Ramos (cell line): ENCODE measurements around the gene EPAS1.

Experiments
- in situ Hi-C: fragments of 300-500 bp; cut with MboI; formaldehyde crosslinking; loops from one replicate; pipeline ENCODE4 v1.14.3; 2022; ENCODE audit warnings: low sequenced_read_pairs; ENCODE audit not compliant: unreplicated experiment

EPAS1 gene

DNA sequence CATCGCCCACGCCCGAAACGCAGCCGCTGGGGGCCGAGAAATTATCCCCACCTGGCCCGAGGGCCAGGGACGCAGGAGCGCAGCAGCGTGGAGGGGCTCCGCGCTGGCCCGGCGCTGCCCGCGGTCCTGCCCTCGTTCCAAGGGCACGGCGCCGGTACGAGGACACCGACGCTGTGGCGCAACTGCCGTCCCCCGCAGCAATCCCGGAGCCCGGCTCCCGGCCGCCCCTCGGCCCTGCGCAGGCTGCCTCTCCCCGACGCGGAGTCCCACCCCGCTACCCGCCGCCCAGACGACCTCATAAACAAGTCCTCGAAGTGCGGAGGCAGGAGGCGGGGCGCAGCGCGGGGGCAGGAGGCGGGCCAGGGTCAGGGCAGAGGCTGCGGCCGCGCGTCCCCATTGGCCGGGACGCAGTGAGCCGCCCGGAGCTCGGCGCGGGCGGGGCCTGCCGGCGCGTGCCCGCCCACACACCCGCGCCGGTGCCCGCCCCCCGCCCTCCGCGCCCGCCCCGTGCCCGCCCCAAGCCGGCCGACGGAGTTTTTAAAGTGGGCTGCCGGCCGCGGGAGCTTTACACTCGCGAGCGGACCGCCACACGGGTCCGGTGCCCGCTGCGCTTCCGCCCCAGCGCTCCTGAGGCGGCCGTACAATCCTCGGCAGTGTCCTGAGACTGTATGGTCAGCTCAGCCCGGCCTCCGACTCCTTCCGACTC is at the start of gene EPAS1:
TSS of gene EPAS1 (plus strand) at position 568 of the 706 bp plus-strand sequence. CDS start 505 bp downstream, outside the sequence.
- in situ Hi-C loops = no loop called here

DNA sequence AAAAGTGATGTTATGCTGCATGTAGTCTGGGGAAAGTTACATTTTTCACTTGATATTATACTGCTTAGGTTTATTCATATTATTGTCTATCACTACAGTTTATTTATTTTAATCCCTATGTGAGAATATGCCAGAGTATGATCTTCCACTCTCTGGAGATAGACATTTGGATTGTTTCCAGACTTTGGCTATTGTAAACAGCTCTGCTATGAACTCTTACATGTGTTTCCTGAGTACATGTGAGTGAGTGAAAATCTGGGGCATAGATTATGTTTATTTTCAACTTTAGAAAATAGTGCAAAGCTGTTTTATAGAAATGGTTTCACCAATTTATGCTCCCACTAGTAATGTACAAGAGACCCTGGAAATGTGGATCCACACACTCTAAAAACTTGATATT is 49.0 kb upstream of the EPAS1 start:
- in situ Hi-C loops = no loop called here

DNA sequence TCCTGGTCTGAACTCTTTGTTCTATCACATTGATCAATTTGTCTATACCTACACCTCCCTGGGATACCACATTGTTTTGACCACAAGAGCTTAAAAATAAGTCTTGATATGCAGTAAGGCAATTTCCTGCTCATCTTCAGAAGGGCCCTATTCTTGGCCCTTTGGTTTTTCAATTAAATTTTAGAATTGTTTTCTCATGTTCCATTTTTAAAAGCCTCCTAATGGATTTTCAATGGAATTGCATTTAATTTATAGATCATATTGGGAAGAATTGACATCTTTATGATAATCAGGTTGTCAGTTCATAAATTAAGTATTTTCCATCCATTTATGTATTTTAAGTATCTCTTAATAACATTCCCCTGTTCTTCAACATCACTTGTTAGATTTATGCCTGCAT is 47.6 kb upstream of the EPAS1 start:
- in situ Hi-C loops = no loop called here

DNA sequence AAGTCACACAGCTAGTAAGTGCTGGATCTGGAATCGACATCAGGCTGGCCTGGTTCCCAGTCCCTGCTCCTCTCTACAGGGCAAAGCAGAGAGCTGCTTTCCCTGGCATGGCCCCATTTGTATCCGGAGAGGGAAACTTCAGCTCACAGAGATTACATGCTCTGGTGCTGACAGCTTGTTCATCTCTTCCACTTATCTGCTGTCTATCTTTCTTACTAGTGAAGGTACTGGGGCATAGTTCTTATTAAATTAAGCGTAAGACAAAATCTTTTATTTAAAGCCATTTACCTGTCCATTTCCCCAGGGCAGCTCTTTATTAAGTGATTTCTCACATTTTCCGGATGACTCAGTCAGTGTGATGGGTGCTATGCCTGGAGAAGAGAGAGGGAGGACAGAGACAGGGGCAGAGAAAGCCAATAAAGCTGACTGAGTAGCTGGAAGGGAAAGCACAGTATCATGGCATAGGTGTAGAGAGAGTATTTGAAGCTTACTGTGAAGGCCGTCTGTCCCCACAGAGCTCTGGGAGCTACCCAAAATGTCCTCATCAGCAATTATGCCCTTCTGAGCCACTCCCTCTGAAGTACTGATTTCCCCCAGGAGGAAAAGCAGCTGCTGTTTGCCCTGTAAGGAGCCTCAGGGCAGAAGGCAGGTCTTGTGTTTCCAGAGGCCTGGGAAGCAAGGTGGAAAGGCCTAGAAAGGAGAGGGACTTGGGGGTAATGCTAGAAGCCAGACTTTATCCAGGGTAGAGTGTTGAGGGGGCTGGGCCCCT is 44.1 kb upstream of the EPAS1 start:
- in situ Hi-C loops = no loop called here

DNA sequence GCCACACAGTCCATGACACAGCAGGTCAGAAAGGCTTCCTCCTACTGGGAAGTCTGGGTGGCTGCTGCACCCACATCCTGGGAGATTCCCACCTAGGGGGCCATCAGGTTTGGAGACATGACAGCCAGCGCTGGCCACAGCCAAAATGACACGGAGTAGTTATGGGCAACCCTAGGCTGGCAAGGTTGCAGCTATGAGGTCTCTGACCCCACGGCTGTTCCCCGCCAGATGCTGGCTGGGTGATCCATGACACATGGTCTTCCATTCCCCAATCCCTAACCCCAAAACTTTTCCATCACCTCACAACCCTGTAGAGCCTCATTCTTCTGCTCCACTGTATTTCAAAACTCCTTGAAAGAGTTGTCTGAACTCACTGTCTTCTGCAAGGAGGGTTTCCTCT is 42.7 kb upstream of the EPAS1 start:
- in situ Hi-C loops = no loop called here

DNA sequence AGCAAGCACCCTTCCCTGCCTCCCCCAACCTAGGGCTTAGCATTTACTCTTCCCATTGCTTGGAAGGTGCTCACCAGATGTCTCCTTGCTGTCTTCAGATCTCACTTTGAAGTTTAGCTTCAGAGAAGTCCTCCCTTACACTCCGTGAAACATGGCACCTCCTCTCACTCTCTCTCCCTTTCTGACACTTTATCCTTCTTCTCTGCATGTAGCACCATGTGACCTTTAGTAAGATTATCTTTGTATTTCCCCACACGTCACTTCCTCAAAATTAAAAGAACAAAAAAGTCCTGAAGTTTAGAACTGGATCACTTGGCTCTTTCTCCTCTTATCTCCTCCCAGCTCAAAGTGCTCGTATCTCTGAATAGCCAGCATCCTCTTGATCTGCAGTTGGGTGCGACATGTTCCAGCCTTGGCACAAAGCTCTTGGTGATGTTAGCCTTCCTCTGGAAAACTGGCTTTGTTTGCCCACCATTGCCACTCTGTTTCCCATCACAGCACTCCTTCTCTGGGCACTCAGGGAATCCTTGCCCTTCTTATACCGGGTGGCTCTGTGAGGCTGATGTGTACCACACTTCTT is 40.6 kb upstream of the EPAS1 start:
- in situ Hi-C loops = no loop called here

DNA sequence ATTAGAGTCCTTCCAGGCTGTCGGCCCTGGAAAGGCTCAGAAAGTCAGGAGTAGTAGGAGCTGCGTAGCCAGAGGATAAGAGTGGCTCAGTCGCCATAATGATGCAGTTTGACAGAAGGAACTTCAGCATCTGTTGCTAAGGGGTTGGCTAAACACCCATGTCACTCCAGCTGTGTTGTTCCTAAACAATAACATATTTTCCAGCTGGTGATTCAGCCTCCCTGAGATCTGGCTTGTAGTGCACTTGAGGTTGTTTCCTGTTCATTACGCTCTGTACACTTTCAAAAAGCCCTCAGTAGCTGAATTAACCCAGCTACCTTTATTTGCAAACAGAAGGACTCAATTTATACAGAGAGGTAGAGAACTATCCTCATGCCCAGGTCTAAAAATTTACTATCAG is 39.7 kb upstream of the EPAS1 start:
- in situ Hi-C loops = no loop called here

DNA sequence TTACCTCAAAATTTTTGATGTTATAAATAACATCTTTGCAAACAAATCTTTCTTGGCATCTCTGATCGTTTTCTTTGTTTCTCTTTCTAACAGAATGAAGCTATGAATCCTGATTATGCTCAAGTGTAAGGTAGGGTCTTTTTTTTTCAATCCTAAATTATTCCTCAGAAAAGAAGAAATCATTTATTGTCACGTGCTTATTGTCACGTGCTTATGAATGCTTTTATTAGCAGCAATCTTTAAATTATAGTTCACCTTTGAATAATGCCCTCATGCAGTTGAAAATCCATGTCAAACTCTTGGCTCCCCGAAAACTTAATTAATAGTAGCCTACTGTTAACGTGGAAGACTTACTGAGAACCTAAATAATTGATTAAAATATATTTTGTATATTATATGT is 39.2 kb upstream of the EPAS1 start:
- in situ Hi-C loops = no loop called here

DNA sequence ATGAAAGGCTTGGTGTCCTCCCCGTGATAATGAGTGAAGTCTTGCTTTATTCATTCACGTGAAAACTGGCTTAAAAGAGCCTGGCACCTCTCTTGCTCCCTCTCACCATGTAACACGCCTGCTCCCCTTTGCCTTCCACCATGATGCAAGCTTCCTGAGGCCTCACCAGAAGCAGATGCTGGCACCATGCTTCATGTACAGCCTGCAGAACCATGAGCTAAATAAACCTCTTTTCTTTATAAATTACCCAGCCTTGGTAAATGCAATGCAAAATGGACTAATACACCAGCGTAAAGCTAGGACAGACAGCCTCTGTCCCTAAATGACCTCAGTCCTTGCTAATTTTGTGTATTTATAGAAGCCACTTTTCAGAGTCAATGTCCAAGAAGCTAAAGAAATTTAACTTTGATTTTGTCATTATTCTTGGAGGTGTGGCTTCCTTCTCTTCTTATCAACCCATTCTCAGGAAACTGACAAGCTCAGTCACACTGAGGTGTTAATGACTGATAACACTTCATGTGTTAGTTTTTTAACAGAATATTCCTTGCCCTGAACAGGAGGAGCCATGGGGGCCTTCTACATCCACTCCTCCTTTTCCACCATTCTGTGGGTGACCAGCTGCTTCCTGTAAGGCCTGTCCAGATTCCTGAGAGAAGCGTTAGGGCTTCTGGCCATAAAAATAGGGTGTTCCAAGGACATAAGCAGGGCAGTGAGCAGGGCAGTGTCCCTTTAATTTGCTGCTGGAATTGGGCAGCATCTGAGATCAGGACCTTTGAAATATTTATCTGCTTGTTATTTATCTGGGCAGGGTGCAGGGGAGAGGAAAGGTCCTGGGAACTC is 38.0 kb upstream of the EPAS1 start:
- in situ Hi-C loops = no loop called here

DNA sequence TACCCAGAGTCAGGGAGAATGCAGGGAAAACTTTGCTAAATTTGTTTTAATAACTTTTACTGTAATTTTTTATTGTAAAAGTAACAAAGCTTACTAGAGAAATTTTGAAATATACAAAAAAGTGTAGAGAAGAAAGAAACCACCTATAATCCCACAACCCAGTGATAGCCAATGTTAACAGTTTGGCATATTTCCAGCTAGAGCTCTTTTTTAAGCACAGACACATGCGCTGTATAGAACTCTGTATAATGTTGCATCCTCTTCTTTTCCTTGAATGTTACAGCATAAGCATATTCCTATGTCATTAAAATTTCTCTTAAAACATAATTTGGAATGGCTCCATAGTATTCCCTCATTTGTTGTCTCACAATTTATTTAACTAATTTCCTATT is 37.4 kb upstream of the EPAS1 start:
- in situ Hi-C loops = no loop called here

DNA sequence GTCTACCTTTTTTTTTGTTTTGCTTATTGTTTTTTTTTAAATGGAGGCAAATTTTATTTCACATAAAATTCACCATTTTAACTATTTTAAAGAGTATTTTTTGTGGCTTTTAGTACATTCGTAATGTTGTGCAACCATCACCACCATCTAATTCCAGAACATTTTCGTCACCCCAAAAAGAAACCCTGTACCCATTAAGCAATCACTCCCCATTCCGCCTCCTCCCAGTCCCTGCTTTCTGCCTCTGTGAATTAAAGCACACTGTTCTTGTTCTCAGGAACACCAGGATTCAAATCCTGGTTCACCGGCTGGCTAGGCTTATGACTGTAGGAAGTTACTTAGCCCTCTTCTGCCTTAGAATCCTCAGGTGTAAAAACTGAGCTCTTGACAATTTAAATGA is 36.9 kb upstream of the EPAS1 start:
- in situ Hi-C loops = no loop called here

DNA sequence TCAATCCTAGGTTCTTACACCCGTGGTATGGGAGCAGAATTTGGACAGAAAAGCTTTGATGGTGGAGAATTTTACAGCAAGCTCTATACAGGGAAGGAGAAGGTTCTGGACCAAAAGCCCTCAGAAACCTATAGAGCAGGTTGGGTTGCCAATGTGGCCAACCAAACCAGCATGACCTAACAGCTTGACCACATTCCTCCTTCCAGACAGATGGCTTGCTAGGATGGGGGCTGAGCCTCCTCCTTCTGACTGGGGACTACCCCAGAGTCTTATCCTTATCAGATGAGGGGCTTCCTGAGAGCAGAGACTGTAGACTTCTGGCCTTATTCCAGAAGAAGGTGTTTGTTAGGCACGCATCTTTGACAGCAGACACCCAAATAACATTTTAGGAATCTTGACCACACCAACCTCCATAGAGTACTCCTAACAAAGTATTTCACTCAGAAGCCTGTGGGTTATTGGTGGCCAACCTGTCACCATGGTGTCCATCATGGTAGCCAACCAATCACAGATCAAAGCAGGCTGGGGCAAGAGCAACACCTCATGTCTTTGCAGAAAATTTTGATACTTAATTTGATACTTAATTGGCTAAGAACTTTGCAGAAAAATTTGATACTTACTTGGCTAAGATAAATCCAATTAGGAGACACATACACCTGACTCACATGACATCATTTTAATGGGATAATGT is 34.8 kb upstream of the EPAS1 start:
- in situ Hi-C loops = no loop called here

DNA sequence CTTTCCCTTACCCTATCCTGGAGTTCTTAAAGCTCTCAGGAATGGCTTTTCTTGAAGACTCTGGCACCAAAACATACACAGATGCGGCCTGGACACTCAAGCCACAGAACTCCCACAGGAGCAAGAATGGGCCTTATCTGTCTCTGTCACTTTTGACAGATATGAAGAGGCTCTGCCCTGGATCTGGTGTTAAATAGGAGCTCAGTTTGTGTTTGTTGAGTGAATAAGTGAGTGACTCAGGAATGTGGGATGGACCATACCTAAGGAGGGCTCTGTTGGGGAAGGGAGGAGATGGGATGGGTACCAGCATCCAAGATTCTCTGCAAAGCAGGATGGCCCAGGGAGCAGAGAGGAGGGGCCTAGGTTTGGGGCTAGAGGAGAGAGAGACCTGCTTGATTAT is 33.9 kb upstream of the EPAS1 start:
- in situ Hi-C loops = no loop called here

DNA sequence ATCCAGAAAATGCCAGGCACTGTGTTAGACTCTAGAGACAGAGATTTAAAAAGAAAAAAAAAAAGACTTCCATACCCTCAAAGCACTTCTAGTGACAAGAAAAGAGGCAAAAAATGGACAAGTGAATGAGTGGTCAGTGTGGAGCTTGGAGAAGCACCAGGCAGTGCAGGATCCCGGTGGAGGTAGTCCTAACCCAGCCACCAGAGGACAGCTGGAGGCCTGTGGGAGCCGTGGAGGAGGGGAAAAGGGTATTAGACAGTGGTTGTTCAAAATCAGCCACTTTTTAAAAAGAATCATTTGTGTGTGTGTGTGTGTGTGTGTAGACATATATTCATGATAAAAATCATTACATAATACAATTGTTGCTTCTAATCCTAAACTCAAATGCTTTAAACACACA is 32.8 kb upstream of the EPAS1 start:
- in situ Hi-C loops = no loop called here

DNA sequence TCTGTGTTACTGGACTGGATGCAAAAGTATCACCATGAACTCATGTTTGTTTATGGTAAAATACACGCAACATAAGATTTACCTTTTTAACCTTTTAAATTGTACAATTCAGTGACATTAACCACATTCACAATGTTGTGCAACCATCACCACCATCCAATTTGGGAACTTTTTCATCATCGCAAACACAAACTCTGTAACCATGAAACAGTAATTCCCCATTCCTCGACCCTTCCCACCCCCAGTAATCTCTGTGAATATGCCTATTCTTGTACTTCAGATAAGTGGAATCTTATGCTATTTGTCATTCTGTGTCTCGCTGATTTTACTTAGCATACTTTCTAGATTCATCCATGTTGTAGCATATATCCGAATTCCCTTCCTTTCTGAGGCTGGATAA is 31.1 kb upstream of the EPAS1 start:
- in situ Hi-C loops = no loop called here

DNA sequence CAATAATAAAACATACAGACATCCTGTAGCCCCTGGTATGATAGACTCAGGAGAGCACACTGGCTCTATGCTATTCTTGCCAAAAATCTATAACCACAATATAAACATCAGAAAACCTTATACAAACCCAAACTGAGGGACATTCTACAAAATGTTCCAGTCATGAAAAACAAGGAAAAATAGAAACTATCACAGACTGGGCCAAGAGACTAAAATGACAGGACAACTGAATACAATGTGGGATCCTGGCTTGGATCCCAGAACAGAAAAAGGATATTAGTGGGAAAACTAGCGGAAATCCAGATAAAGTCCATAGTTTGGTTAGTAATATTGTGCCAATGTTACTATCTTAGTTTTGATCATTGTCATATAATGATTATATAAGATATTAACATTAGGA is 29.6 kb upstream of the EPAS1 start:
- in situ Hi-C loops = no loop called here

DNA sequence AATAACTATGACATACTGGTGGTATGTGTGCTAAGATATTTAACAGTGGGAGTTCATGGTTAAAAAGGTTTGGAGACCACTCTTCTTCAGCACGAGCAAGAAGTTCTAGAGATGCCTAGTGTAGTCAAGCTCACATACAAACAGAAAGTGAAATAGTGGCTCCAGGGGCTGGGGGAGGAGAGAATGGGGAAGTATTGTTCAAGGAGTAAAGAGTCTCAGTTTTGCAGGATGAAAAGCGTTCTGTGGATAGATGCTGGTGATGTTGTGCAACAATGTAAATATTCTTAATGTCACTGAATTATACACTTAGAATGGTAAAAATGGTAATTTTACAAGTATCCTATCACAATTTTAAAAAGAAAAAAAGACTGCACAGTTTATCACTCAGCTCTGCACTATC is 29.0 kb upstream of the EPAS1 start:
- in situ Hi-C loops = no loop called here

DNA sequence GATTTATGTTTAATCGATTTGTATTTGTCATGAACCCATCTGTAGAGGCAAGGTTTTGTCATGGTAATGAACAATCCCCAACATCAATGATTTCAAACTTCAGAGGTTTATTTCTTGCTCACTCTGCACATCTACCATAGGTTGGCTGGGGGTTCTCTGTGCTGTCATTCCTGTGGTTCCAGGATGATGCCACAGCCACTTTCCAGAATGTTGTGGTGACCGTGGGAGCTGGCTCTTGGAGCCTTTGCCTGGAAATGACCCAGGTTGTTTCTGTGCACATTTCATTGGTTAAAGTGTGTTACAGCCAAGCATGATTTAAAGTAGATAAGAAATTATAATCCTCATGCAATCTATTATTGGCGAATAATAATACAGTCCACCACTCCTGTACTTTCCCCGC is 28.2 kb upstream of the EPAS1 start:
- in situ Hi-C loops = no loop called here

DNA sequence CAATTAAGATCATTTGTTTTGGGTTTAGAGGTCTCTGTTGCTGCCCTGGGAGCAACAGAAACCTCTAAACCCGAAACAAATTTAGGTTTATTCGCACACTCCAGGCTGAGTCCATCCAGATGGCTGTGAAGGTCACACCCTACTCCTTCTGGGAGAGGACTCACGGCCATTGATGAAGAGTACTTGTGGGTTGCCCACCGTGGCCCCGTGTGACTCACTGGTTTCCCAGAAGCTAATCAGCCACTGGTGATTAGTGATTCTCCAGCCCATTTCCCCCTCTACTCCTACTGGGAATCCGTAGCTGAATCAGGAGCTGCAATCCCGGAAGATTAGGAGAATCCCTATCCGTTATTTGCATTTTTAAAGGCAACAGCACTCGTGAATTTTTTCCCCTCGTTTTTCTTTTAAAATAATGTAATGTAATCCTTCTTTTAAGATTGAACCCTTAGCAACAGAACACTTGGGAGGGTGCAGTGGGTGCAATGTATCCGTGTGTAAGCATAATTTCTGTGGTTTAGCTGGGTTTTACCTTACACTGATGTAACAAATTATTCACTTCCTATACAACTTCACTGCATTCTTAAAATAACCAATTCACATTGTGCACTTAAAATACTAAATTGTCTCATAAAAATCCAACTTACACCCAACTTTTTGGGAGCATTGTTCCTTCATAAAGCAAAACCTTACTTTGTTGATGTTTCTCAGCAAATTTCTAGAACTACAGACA is 27.5 kb upstream of the EPAS1 start:
- in situ Hi-C loops = no loop called here

DNA sequence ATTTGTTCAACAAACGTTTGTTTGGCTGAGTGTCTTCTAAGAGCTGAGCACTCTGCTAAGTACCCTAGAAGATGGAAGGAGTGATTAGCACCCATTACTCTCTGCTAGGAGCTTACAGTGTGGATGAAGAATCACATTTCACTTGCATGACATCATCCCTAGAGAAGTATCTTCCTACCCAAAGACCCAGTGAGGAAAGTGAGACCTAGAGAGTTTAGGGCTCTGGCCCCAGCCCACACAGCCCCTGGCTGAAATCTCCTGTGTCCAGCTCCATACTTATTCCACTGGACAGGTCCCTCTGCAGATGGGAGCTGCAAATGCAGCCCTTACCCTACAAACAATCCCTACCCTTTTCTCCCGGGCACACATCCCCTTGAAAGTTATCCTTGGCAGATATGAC is 26.8 kb upstream of the EPAS1 start:
- in situ Hi-C loops = no loop called here
